Astrocyte of the spinal cord (primary cell): ENCODE results near the gene OR6C68.
"Not testable (repeated sequence)": the region's sequence is repeated elsewhere in the genome, so short reads cannot be mapped to it uniquely, and the experiment has no call there.

Experiments used
- DNase-seq: peaks from one replicate; pipeline ENCODE4 v3.0.0; 2011; ENCODE audit warnings: low read depth, low spot score
- H3K4me3 ChIP-seq: 2 replicates; pipeline ENCODE4 v1.5.1; 2011; ENCODE audit warnings: low read depth, mild to moderate bottlenecking, low read length, moderate library complexity
- CTCF ChIP-seq: IDR thresholded peaks from 2 replicates; pipeline ENCODE4 v1.5.1; 2012; ENCODE audit warnings: low read depth, mild to moderate bottlenecking, low read length, inconsistent platforms
- in situ Hi-C: cut with HindIII; loops from 2 replicates; pipeline ENCODE4 v1.10.0; 2017; ENCODE audit warnings: low sequenced_read_pairs

The OR6C68 gene

GRCh38 chr12:55469291-55469690, 22.9 kb upstream of the OR6C68 start:
- no peak overlapping the region for H3K4me3 ChIP-seq
- DNase-seq, result no peak
- in situ Hi-C loops, result no loop called here
- no peak for TF ChIP-seq CTCF

- no peak within 1 kb of the TSS for H3K4me3 ChIP-seq
- in situ Hi-C loops, result no loop called here
- DNase-seq, result no peak
- no peak for TF ChIP-seq CTCF
Observed at GRCh38 chr12:55470088-55470829, 21.9 kb upstream of the OR6C68 start, which contains the start of gene OR6C70. TSS of gene OR6C70 (minus strand) at chr12:55470138. CDS start at chr12:55470138, 0 bp downstream.

- no peak overlapping the region for H3K4me3 ChIP-seq
- in situ Hi-C loops, result no loop called here
- no peak for DNase-seq
- TF ChIP-seq CTCF, result no peak
Observed at GRCh38 chr12:55472264-55472663, 19.9 kb upstream of the OR6C68 start.

- in situ Hi-C loops, DNase-seq, H3K4me3 ChIP-seq: not testable (repeated sequence)
Observed at GRCh38 chr12:55479136-55479535, 13.0 kb upstream of the OR6C68 start.

GRCh38 chr12:55484284-55484683, 7.9 kb upstream of the OR6C68 start:
- in situ Hi-C loops, DNase-seq, H3K4me3 ChIP-seq: not testable (repeated sequence)

GRCh38 chr12:55495490-55495889, 3.3 kb downstream of the OR6C68 start:
- DNase-seq, result no peak
- TF ChIP-seq CTCF, result no peak
- H3K4me3 ChIP-seq, result no peak overlapping the region
- in situ Hi-C loops, result no loop called here

- in situ Hi-C loops, result no loop called here
- DNase-seq, result no peak
- no peak for TF ChIP-seq CTCF
- no peak overlapping the region for H3K4me3 ChIP-seq
Observed at GRCh38 chr12:55499231-55499630, 7.1 kb downstream of the OR6C68 start.
